GM19463 (cell line): ENCODE results near the gene TMEM156.
A peak's percentile ranks its signal among the peaks of the same experiment; 100 is the strongest.
"Not testable (repeated sequence)": the region's sequence is repeated elsewhere in the genome, so short reads cannot be mapped to it uniquely, and the experiment has no call there.

Experiments
- ATAC-seq: cut with Tn5 transposase; IDR thresholded peaks from one replicate; pipeline ENCODE4 v1.9.1; 2021; ENCODE audit warnings: mild to moderate bottlenecking, moderate library complexity; ENCODE audit not compliant: unreplicated experiment

The TMEM156 gene

DNA sequence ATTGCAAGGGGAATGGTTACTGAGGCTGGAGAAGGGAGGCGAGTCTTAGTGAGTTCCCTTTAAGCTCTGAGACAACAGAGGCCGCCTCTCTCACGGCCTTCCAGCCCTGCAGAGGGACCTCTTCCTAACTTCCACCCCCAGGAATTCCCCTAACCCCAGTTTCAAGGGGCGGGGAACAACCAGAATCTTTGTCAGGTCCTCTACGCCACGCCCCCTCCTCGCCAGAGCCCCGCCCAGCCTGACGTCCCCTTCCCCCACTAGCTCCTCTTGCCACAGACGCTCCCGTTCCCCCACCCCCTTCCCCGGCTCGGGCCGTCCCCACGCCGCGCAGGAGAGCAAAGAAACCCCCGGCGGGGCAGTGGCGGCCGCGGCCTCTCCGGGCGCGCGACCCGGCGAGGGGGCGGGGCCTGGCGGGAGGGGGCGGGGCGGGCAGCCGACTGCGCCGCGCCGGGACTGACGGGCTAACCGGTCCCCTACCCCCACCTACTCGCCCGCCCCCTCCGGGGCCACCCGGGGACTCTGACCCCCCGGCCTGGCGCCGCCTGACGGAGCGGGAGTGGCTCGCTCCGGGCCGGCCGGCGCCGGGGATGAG lies 12.3 kb upstream of the TMEM156 start:
- ATAC-seq, result peak; percentile 66

DNA sequence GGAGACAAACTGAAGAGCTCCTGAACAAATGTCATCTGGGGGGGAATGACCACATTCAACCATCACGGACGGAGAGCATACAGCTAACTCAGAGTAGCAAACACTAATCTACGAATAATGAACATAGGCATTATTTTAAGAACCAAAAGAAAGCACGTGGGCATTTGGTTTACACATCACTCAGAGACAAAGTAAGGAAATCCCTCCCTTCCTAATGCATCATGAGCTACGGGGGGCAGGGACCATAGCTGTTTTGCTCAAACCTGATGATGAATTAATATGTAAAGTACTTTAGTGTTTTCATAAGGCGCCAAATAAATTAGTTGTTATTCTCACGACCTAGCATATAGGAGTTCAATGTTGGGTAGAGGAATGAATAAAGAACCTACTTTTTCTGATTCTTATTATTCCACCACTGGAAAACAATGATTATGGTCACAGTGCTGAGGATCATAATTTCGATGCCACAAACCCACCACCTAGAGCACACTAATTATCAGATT lies 11.7 kb upstream of the TMEM156 start:
- no peak for ATAC-seq

DNA sequence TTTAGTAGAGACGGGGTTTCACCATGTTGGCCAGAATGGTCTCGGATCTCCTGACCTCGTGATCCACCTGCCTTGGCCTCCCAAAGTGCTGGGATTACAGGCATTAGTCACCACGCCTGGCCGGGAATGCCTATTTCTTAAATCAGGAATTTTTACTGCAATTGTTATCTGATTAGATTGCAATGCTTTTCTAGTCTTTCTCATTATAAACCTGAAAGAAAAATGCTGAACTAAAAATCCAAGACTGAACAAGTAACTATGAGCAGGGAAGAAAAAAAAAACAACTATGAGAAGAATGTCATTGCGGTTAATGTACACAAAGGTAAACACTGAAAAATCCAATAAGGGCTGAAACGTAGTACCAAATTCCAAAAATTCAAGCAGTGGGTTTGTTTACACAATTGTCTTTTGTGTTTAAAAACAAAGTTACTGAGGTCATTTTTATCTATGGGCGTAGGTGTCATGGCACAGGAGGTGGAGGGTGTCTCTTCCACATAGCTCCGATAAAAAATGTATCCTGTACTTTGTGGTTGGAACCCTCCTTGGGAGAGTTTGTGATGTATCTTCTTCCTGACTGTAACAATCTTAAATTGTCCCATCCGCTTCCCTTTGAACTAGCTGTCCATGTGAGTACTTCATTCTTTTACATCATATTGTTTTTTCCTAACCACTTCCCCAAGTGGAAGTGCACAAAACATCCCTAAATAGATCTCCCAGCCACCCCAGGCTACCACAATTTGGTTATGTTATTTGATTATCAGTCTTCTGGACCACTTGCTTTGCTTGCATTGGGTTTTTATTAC lies 11.1 kb upstream of the TMEM156 start:
- ATAC-seq, result no peak

DNA sequence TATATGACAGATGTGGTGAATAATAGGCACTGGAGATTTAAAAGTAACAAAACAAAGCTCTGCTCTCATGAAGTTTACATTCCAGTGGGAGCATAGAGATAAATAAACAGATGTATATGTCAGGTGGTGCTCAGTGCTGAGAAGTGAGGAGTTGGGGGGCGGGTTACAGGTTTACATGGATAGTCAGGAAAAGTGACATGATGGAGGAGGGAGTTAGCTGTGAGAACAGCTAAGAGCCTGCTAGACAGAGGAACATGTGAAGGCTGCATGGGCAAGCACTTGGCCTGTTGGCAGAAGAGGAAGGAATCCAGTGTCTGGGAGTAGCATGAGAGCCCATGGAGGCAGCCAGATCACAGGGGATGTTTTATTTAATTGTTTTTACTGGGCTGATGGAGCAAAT lies 10.2 kb upstream of the TMEM156 start:
- ATAC-seq, result no peak

DNA sequence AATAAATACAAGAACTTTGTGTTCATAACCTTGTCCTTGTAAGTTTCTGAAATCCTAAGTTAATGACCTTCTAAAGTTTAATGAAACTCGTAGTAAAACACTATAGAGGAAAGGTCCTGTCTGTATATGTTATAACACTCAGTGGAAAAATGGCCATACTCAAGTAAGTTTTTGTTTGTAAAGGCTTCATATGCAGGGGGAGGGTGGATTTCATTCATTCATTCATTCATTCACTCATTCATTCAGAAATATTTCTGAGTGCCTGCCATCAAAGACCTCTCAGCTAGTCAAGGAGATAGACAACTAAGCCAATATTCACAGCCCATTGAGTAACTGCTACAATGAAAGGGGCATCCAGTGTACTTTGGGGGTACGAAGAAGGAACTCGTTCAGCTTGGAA lies 6.9 kb upstream of the TMEM156 start:
- no peak for ATAC-seq

DNA sequence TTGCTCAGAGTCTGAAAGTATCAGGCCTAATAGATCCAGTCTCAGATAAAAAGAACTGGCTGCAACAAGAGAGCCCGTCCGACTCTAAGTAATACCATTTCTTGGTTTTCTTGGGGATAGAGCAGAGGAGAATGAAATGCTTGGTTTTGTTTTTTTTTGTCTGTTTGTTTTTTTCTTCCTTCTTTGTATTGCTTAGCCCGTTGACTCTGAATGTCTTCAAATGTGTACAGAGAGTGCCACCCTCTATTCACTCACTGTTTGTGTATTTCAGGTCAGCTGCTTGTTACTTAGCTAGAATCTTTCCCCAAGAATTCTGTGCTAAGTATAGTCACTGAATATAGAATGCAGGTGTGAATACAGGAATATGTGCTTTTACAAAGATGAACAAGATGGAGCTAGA lies 5.7 kb upstream of the TMEM156 start:
- no peak for ATAC-seq

DNA sequence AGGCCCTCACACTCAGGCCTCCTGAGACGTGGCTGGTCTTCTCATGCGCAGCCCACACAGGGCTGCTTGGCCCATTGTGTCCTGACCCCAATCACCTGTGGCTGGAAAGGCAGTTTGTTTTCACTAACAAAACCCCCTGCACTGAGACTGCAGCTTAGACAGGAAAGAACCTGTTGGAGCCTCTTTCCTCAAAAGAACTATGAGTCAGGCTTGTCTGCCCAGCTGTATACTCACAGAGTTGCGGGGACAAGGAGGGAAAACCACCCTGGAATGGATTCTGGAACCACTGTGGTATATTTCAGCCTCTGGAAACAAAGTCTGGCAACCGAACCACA lies 5.2 kb upstream of the TMEM156 start:
- ATAC-seq, result no peak

DNA sequence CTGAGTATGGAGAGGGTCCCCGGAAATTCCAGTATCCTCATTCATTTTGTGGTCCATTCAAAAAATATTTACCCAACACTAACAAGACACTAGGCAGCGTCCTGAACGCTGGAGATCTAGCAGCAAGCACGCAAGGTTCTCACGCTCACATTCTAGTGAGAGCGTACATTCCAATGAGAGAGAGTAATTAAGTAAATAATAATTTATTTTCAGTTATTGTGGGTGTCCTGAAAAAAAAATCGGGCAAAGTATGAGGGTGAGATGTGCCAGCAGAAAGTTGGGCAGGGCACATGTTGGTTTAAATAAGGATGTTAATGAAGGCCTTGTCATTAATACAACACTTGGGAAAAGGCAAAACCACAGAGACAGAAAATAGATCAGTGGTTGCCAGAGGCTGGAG lies 4.0 kb upstream of the TMEM156 start:
- ATAC-seq, result no peak

DNA sequence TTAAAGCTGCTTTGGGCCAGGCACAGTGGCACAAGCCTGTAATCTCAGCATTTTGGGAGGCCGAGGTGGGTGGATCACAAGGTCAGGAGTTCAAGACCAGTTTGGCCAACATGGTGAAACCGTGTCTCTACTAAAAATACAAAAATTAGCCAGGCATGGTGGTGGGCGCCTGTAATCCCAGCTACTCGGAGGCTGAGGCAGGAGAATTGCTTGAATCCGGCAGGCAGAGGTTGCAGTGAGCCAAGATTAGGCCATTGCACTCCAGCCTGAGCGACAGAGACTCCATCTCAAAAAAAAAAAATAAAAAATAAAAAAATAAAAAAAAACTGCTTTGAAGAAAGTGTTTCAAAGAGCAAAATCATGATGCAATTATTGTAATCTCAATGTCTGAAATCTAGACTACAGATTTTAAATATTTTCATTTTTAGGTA lies 604 bp downstream of the TMEM156 start:
- ATAC-seq, result not testable (repeated sequence)

DNA sequence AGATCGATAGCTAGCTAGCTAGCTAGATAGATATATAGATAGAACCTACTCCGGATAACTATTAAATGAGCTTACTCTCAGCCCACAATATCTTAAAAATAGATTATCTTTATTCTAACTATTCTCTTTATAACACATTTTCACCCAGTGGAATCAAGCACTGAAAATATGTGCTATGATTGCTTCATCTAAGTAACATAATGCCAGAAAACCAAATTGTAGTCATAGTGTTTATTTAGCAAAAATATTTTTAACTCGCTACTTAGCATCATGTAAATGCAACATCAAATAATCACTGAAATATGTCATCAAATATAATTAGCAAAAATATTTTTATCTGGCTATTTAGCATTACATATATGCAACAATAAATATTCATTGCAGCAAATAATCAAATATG lies 1.5 kb downstream of the TMEM156 start:
- ATAC-seq, result no peak

DNA sequence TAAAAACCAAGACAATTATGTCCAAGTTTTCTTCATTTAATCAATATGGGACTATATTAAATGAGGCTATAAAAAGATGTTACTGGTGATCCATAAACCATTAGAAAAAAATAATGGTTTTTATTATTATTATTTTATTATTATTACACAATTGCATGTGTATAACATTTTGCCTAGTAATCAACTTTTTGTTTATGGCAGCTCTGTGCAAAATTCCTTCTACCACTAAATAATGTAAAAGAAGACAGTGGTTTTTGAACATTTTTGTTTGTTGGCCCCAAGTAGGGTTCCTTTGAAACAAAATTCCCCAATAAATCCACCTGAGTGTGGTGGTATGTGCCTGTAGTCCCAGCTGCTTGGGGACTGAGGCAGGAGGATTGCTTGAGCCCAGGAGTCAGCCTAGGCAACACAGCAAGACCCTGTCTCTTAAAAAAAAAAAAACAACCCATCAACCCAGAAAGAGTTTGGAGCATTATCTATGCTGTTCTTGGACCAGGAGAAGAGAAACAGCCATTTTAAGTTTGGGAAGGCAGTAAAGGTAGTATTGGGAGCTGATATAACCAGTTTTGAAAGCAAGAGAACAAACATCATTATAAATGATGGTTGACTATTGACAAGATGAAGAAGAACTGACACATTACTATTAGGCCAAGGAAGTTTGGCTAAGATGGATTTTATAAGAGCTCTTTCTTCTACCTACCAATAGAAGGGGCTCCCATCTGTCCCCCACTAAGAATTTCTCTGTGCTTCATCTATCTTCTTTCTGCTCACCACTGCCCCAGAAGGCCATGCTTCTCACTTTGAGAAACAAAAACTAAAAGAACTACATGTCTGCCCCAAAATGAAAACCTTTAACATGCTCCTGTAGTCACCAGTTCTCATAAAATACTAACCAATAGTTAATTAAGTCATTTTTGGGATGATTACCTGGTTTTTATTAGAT lies 2.2 kb downstream of the TMEM156 start:
- no peak for ATAC-seq

DNA sequence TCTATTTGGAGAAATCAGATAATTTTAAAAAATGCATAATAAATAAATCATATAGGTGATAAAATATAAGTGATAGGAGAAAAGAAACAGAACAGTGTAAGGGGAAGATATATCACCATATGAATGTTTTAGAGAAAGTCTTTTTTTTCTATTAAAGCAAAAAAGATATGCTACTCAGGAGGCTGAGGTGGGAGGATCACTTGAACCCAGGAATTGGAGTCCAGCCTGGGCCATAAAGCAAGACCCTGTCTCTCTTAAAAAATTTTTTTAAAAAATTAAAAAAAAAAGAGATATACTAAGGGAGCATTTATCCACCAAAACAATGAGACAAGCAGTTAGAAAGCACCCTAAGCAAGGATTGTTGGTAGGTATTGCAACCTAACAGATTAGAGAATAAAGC lies 6.1 kb downstream of the TMEM156 start:
- ATAC-seq, result no peak

DNA sequence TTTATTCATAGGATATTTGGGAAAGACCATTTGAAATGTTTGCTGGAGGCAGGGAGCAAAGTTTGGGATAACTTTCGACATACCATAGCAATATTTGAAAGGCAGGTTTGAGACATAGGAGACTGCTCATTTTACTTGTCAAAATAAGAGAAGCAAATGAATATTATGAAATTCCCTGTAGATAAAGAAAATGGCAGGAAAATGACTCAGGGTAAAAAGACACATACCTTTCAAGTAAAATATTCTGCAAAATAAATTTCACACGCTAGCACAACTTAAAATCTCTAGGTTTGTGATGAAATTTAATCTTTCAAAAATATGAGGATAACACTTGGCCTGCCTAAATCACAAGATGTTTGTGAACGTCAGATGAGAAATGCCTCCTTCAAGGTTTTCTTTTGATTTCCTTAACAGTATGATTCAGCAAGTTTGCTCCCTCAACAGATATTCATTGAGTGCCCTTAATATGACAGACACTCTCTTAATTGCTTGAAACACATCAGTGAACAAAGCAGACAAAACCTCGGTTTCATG lies 6.6 kb downstream of the TMEM156 start:
- no peak for ATAC-seq

DNA sequence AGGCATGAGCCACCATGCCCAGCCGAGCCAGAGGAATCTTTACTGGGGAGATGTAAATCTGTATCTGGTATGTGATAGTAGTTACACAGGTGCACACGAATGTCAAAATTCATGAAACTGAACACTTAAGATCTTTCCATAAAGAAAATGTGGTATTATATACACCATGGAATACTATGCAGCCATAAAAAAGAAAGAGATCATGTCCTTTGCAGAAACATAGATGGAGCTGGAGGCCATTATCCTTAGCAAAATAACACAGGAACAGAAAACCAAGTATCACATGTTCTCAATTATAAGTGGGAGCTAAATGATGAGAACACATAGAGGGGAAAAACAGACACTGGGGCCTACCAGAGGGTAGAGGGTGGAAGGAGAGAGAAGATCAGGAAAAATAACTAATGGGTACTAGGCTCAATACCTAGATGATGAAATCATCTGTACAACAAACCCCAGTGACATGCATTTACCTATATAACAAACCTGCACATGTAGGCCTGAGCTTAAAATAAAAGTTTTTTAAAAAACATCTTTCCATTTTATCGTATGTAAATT lies 7.8 kb downstream of the TMEM156 start:
- ATAC-seq, result no peak

DNA sequence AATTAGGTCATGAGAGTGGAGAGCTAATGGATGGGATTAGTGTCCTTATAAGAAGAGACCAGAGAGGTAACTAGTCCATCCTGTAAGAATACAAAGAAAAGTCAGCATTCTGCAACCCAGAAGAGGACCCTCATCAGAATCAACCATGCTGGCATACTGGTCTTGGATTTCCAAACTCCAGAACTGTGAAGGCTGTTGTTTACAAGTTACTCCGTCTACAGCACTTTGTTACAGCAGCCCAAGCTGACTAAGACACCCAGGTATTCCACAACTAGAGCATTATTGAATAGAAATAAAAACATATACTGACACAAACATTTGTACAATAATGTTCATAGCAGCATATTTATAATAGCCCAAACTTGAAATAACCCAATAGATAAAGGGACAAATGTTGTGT lies 9.2 kb downstream of the TMEM156 start:
- no peak for ATAC-seq

DNA sequence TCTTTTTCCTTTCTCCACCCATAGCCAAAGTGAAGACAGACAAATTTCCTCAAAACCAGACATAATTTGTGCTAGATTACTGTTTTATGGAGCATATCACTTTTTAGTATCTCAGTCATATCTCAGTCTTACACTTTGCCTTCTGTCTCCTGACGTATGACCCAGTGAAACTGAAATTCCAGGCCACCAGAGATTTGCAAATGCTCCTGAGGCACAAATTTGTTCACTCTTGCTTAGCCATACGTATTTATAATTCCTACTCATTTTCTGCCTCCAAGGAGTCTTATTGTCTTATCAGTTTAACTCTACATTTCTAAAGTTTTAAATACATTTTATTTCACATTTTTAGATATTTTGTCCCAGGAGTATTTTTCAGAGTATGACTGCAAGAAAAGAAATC lies 10.0 kb downstream of the TMEM156 start:
- no peak for ATAC-seq

DNA sequence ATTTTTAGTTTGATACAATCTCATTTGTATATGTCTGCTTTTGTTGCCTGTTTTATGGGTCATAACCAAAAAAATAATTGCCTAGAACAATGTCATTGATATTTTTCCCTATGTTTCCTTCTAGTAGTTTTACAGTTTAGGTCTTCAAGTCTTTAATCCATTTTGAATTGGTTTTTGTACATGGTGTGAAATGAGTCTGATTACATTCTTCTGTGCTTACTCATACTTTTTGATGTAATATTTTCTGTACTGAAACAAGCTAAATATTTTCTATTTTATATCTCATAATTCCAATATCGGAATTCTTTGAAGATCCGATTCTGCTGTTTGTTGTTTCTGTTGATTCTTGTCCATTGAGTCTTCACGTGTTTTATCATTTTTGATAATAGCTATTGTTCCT lies 10.6 kb downstream of the TMEM156 start:
- ATAC-seq, result no peak

DNA sequence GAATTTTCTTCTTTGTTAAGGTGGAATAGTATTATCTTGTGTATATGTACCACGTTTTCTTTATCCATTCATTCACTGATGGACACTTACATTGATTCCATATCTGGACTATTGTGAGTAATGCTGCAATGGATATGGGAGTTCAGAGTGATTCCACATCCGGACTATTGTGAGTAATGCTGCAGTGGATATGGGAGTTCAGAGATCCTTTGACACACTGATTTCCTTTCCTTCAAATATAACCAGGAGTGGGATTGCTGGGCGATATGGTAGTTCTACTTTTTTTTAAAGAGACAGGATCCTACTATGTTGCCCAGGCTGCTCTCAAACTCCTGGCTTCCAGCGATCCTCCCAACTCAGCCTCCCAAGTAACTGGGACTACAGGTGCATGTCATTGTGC lies 12.1 kb downstream of the TMEM156 start:
- no peak for ATAC-seq

DNA sequence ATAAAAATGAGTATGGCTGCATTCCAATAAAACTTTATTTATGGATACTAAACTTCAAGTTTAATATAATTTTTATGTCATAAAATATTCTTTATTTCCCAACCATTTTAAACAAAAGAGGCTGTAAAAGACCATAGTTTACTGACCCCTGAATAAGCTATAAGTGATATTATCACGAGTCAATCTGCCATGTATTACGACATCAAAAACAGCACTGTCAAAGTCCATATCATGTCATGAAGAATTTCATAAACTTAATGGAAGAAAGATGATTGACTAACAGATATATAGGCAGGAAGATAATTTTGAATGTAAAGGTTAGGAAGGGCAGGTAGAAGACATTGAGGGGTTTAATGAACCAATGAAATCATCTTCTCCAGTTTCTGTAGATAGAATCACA lies 18.2 kb downstream of the TMEM156 start:
- ATAC-seq, result no peak

DNA sequence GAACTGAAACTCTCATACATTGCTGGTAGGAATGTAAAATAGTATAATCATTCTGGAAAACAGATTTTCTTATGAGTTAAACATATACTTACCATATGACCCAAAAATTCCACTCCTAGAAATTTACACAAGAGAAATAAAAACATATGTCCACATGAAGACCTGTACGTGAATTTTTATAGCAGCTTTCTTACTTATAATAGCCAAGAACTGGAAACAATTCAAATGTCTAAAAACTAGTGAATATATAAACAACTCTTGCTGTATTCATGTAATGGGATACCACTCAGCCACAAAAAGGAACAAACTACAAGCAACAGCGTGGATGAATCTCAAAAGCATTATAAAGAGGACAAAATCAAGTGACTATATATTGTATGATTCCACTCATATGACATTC lies 27.5 kb downstream of the TMEM156 start:
- ATAC-seq, result no peak

DNA sequence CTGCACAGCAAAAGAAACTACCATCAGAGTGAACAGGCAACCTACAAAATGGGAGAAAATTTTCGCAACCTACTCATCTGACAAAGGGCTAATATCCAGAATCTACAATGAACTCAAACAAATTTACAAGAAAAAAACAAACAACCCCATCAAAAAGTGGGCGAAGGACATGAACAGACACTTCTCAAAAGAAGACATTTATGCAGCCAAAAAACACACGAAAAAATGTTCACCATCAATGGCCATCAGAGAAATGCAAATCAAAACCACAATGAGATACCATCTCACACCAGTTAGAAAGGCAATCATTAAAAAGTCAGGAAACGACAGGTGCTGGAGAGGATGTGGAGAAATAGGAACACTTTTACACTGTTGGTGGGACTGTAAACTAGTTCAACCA lies 30.2 kb downstream of the TMEM156 start:
- ATAC-seq, result not testable (repeated sequence)
